Stimulated activated CD4-positive, alpha-beta T cell treated with anti-CD3 and anti-CD28 coated beads, Interleukin-4, amount 100 ng/mL, for 48 hours (primary cell): Measurements from ENCODE around the gene BDNF.

Experiments
- DNase-seq, 2 donors: peaks; one replicate each; pipeline ENCODE4 v3.0.0-alpha.2; 2020; ENCODE audit warnings: low read depth in 2 of 2

The BDNF gene

GRCh38 chr11:27626269-27626937, 73.9 kb downstream of the BDNF start:
- DNase-seq, result no peak

- DNase-seq, result no peak
Observed at GRCh38 chr11:27625347-27625912, 74.8 kb downstream of the BDNF start.

- no peak for DNase-seq
Observed at GRCh38 chr11:27623945-27624523, 76.2 kb downstream of the BDNF start.

- DNase-seq, result no peak
Observed at GRCh38 chr11:27622541-27623300, 77.5 kb downstream of the BDNF start.

- DNase-seq, result no peak
Observed at GRCh38 chr11:27621405-27622161, 78.7 kb downstream of the BDNF start.

GRCh38 chr11:27619763-27620335, 80.4 kb downstream of the BDNF start:
- no peak for DNase-seq

- DNase-seq, result no peak
Observed at GRCh38 chr11:27619039-27619574, 81.1 kb downstream of the BDNF start.

- DNase-seq, result no peak
Observed at GRCh38 chr11:27618281-27618915, 81.9 kb downstream of the BDNF start.

- no peak for DNase-seq
Observed at GRCh38 chr11:27616711-27617110, 83.5 kb downstream of the BDNF start.

- DNase-seq, result no peak
Observed at GRCh38 chr11:27615833-27616232, 84.4 kb downstream of the BDNF start.

- DNase-seq, result no peak
Observed at GRCh38 chr11:27614092-27614491, 86.2 kb downstream of the BDNF start.

GRCh38 chr11:27612932-27613880, 87.0 kb downstream of the BDNF start:
- DNase-seq, result no peak

GRCh38 chr11:27611947-27612455, 88.3 kb downstream of the BDNF start:
- no peak for DNase-seq

GRCh38 chr11:27611390-27611789, 88.9 kb downstream of the BDNF start:
- no peak for DNase-seq

- DNase-seq, result no peak
Observed at GRCh38 chr11:27610946-27611345, 89.3 kb downstream of the BDNF start.

- DNase-seq, result no peak
Observed at GRCh38 chr11:27610280-27610679, 90.0 kb downstream of the BDNF start.

- no peak for DNase-seq
Observed at GRCh38 chr11:27608951-27609350, 91.3 kb downstream of the BDNF start.

GRCh38 chr11:27605422-27605821, 94.8 kb downstream of the BDNF start:
- DNase-seq, result no peak
